AG09309 (cell line): Measurements from ENCODE around the gene GARIN5A.

ENCODE experiments used
- DNase-seq: peaks from one replicate; pipeline ENCODE4 v3.0.0-alpha.2; 2010; ENCODE audit warnings: low read depth
- H3K4me3 ChIP-seq: 2 replicates; pipeline ENCODE4 v1.5.1; 2011; ENCODE audit warnings: mild to moderate bottlenecking, low read depth, low read length, moderate library complexity; ENCODE audit not compliant: control insufficient read depth
- TF ChIP-seq, protein P1 (sequence below): IDR thresholded peaks from 2 replicates; pipeline ENCODE4 v1.5.1; 2011; ENCODE audit warnings: mild to moderate bottlenecking, low read depth, low read length, inconsistent platforms; ENCODE audit not compliant: insufficient read depth, control insufficient read depth; ENCODE audit errors: missing control alignments

GARIN5A gene

DNA sequence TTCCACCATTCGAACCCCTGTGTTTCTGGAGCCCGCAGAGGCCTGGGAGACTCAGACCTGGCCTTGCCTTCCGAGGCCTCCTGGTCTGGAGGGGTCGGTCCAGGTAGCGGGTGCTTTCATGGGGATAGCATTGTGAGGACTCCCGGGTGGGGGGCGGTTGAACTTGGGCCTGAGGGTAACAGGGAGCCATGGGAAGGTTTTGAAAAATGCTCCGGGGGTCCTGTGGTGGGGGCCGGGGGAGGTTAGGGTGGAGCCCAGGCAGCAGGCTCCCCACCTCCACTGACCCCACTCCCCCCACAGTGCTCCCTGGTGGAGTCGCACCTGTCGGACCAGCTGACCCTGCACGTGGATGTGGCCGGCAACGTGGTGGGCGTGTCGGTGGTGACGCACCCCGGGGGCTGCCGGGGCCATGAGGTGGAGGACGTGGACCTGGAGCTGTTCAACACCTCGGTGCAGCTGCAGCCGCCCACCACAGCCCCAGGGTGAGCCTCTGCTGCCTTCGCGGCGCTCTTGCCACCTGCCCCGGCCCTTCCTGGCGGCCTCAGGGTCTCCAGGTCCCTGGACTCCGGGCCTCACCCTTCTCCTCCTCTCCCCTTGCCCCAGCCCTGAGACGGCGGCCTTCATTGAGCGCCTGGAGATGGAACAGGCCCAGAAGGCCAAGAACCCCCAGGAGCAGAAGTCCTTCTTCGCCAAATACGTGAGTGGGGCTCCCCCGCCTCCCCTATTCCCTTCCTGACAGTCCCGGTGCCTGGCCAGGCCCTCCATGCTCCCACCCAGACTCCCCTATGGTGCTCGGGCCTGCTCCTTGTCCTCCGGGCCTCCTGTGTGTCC is 3.8 kb upstream of the GARIN5A start:
- TF ChIP-seq, protein P1, sequence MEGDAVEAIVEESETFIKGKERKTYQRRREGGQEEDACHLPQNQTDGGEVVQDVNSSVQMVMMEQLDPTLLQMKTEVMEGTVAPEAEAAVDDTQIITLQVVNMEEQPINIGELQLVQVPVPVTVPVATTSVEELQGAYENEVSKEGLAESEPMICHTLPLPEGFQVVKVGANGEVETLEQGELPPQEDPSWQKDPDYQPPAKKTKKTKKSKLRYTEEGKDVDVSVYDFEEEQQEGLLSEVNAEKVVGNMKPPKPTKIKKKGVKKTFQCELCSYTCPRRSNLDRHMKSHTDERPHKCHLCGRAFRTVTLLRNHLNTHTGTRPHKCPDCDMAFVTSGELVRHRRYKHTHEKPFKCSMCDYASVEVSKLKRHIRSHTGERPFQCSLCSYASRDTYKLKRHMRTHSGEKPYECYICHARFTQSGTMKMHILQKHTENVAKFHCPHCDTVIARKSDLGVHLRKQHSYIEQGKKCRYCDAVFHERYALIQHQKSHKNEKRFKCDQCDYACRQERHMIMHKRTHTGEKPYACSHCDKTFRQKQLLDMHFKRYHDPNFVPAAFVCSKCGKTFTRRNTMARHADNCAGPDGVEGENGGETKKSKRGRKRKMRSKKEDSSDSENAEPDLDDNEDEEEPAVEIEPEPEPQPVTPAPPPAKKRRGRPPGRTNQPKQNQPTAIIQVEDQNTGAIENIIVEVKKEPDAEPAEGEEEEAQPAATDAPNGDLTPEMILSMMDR: no peak
- no peak for DNase-seq
- H3K4me3 ChIP-seq: no peak overlapping the region

DNA sequence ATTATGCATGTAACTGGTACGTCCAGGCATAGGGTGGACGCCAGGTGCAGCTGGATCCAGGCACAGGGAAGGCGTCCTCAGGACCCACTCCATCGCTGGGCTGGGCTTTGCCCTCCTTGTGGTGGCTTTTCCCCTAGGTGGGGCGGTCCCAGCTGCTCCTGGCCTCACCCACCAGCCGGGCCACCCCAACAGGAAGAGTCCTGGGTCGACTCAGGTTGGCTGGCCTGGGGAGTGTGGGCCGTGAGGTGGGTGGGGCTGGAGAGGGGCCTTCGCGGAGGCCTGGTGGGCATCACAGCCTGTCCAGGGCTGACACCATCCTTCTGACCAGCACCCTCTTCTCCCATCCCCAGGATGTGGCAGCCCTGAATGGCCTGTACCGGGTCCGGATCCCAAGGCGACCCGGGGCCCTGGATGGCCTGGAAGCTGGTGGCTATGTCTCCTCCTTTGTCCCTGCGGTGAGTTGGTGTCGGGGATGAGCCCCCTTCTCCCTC is 3.2 kb upstream of the GARIN5A start:
- no peak overlapping the region for H3K4me3 ChIP-seq
- TF ChIP-seq, protein P1: no peak
- no peak for DNase-seq

DNA sequence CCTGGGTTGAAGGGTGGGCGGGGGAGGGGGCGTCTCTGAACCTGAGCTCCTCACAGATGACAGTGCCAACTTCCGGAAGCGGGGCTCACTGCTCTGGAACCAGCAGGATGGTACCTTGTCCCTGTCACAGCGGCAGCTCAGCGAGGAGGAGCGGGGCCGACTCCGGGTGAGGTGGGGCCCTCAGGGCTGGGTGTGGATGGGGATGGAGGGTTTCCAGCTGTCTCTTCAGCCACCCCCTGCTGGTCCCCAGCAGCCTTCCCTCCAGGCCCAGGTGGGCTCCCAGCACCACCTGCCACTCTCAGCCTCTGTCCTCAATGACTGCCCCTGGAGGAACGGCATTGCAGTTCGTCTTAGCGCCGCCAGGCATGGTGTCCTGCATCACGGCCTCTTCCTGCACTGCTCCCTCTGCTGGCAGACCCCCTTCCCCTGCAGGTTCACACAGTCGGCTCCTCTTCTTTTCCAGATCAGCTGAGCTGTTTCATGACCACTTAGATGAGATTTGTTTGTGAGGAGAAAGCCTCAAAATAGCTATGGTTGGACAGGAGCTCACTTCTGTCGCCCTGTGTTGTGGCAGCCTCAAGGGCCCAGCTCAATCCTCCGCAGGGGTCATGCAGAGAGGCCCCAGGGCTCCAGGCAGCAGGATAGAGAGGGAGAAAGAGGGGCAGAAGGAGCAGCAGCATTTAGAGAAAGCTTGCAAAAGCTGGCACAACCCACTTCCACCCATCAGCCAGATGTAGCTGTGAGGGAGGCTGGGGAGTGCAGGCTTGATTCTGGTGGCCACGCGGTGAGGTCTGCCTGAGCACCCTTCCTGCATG is 2.5 kb upstream of the GARIN5A start:
- TF ChIP-seq, protein P1: peak; percentile 57

DNA sequence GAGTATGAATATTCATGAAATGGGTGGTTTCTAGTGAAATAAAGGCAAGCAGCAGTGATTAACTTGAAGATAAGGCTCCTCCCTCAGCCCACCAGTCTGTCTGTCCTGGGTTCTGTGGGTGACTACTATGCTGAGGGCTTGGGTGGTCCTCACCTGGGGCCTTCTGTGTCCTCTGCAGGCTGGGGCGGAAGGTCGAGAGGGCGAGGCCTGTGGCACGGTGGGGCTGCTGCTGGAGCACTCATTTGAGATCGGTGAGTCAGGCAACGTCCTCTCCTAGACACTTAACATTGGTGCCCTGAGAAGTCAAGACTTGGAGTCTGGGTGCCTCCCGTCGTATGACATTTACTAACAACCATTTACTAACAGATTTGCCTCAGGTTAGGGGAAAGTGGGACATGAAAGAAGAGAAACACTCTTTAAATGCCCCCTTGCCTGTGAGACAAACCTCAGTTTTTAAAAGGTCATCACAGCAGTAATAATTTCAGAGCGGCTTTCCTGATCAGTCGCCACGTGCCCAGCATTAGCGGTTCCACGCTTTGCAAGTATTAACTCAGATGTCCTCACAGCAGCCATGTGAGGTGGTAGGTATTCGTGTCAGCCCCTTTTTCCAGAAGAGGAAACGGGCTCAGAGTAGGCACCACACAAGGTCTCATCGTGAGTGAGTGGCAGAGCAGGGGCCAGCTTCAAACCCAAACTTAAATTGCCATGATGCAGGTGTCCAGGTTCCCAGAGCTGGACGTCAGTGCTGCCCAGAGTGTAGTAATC is 1.3 kb upstream of the GARIN5A start:
- H3K4me3 ChIP-seq: no peak overlapping the region
- TF ChIP-seq, protein P1: no peak
- no peak for DNase-seq

More for the DNA sequence above, 2.5 kb upstream of the GARIN5A start:
- no peak overlapping the region for H3K4me3 ChIP-seq
- DNase-seq: no peak

DNA sequence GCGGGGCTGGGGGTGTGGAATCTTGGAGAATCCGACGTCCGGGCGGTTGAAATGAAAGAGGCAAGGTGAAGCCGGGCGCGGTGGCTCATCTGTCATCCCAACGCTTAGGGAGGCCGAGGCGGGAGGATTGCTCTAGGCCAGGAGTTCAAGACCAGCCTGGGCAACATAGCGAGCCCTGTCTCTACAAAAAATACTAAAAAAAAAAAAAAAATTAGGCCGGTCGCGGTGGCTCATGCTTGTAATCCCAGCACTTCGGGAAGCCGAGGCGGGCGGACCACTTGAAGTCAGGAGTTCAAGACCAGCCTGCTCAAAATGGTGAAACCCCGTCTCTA is 225 bp upstream of the GARIN5A start:
- peak overlapping the region; percentile 65 for H3K4me3 ChIP-seq
- TF ChIP-seq, protein P1: no peak
- no peak for DNase-seq

DNA sequence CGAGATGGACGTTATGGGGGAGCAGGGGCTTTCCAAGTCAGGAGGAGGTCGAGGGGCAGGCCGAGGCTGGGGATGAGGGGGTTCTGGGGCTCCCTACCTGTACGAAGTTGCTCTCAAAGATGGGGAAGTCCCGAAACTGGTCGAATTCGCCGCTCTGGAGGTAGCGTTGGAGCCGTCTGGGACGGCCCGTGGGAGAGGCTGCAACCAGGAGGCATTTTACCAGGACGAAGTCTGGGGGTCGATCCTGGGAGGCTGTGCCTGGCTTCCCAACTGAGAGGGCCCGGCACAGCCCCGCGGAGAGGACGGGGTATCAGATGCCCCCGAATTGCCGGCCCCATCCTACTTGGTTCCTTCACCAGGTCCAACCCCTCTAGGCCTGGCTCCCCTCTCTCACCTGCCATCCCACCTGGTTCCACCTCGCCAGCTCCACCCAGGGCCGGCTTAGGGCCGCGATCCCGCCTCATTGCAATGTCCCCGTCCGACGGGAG is 868 bp downstream of the GARIN5A start:
- TF ChIP-seq, protein P1: no peak
- DNase-seq: no peak
- H3K4me3 ChIP-seq: no peak overlapping the region
